PC-3 (cell line): ENCODE measurements around the gene IQSEC3.
"Not testable (repeated sequence)": the region's sequence is repeated elsewhere in the genome, so short reads cannot be mapped to it uniquely, and the experiment has no call there.

Experiments
- EZH2 ChIP-seq: fragments of 300-600 bp; sonication (generic); IDR thresholded peaks from one replicate; pipeline ENCODE4 v1.6.1; 2017; ENCODE audit warnings: antibody characterized with exemption, mild to moderate bottlenecking, low read length; ENCODE audit not compliant: unreplicated experiment
- EZH2phosphoT487 ChIP-seq: fragments of 300-600 bp; sonication (generic); IDR thresholded peaks from 2 replicates; pipeline ENCODE4 v1.6.1; 2018; ENCODE audit warnings: mild to moderate bottlenecking, antibody characterized with exemption, low read length, borderline replicate concordance
- TF ChIP-seq, protein P1 (sequence below): fragments of 300-600 bp; sonication (generic); conservative IDR thresholded peaks from 2 replicates; pipeline ENCODE4 v1.5.1; 2017; ENCODE audit warnings: antibody characterized with exemption, low read depth, mild to moderate bottlenecking, low read length

GRCh38 chr12:51962-52361 lies 14.6 kb upstream of the IQSEC3 start:
- not testable (repeated sequence) for TF ChIP-seq EZH2phosphoT487, EZH2
- TF ChIP-seq, protein P1, sequence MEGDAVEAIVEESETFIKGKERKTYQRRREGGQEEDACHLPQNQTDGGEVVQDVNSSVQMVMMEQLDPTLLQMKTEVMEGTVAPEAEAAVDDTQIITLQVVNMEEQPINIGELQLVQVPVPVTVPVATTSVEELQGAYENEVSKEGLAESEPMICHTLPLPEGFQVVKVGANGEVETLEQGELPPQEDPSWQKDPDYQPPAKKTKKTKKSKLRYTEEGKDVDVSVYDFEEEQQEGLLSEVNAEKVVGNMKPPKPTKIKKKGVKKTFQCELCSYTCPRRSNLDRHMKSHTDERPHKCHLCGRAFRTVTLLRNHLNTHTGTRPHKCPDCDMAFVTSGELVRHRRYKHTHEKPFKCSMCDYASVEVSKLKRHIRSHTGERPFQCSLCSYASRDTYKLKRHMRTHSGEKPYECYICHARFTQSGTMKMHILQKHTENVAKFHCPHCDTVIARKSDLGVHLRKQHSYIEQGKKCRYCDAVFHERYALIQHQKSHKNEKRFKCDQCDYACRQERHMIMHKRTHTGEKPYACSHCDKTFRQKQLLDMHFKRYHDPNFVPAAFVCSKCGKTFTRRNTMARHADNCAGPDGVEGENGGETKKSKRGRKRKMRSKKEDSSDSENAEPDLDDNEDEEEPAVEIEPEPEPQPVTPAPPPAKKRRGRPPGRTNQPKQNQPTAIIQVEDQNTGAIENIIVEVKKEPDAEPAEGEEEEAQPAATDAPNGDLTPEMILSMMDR, result not testable (repeated sequence)
